ENCODE results near the gene PPP3CB. TPM values are rescaled to one million over a fixed set of nuclear protein-coding genes. Genes with fewer than 3 reads are reported as not detected.

Gene PPP3CB
- polyA plus RNA-seq (2012; ENCODE audit: missing spikeins): 36.3 TPM

GRCh38 chr10:73495884-73496674, at the start of gene PPP3CB:
Gene PPP3CB (minus strand): TSS chr10:73496024. CDS start chr10:73495889, 135 bp downstream.
- FAIRE-seq: peak; percentile 89

GRCh38 chr10:73545357-73545756, 49.5 kb upstream of the PPP3CB start:
- DNase-seq (ENCODE audit: insufficient read length): no peak
- TF ChIP-seq TAF1 (IDR thresholded peaks at IDR 0.05; ENCODE audit: borderline replicate concordance, low read depth, low read length) (no peak), POLR2A (IDR thresholded peaks at IDR 0.05; ENCODE audit: low read depth, low read length) (no peak), POLR2AphosphoS5 (IDR thresholded peaks at IDR 0.05; ENCODE audit: low read depth, low read length) (no peak)
- FAIRE-seq: no peak

More at GRCh38 chr10:73495884-73496674, at the start of gene PPP3CB:
- TF ChIP-seq POLR2AphosphoS5 (IDR thresholded peaks at IDR 0.05; ENCODE audit: low read depth, low read length): peak; percentile 12; the same call in 1 of the 2 replicates
- no peak for TF ChIP-seq POLR2A (IDR thresholded peaks at IDR 0.05; ENCODE audit: low read depth, low read length)
- 0 out of 2 replicates have a peak, but pooled peaks have one; percentile 34 for TF ChIP-seq TAF1 (IDR thresholded peaks at IDR 0.05; ENCODE audit: borderline replicate concordance, low read depth, low read length)
- peak; percentile 71 for DNase-seq (ENCODE audit: insufficient read length)

DNA sequence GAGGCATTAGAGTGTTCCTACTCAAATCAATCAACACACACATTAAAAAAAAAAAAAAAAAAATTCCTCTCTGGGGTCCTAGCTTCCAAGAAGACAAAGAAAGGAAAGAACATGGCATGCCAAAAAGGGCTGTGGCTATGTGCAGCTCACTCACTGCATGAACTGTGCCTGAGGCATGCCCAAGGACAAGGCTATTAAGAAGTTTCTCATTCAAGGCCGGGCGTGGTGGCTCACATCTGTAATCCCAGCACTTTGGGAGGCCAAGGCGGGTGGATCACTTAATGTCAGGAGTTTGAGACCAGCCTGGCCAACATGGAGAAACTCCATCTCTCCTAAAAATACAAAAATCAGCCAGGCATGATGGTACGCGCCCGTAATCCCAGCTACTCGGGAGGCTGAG, 41.9 kb upstream of the PPP3CB start:
- FAIRE-seq (no peak), DNase-seq (ENCODE audit: insufficient read length) (no peak)
- TF ChIP-seq TAF1 (IDR thresholded peaks at IDR 0.05; ENCODE audit: borderline replicate concordance, low read depth, low read length): no peak
- TF ChIP-seq POLR2AphosphoS5 (IDR thresholded peaks at IDR 0.05; ENCODE audit: low read depth, low read length): no peak

GRCh38 chr10:73537288-73537687, 41.5 kb upstream of the PPP3CB start:
- no peak for TF ChIP-seq POLR2AphosphoS5 (IDR thresholded peaks at IDR 0.05; ENCODE audit: low read depth, low read length)
- TF ChIP-seq POLR2A (IDR thresholded peaks at IDR 0.05; ENCODE audit: low read depth, low read length): no peak
- no peak for TF ChIP-seq TAF1 (IDR thresholded peaks at IDR 0.05; ENCODE audit: borderline replicate concordance, low read depth, low read length)
- FAIRE-seq: no peak
- no peak for DNase-seq (ENCODE audit: insufficient read length)

GRCh38 chr10:73534857-73535256, 39.0 kb upstream of the PPP3CB start:
- DNase-seq (ENCODE audit: insufficient read length): no peak
- no peak for TF ChIP-seq POLR2AphosphoS5 (IDR thresholded peaks at IDR 0.05; ENCODE audit: low read depth, low read length)
- TF ChIP-seq TAF1 (IDR thresholded peaks at IDR 0.05; ENCODE audit: borderline replicate concordance, low read depth, low read length): no peak
- TF ChIP-seq POLR2A (IDR thresholded peaks at IDR 0.05; ENCODE audit: low read depth, low read length): no peak
- FAIRE-seq: no peak

DNA sequence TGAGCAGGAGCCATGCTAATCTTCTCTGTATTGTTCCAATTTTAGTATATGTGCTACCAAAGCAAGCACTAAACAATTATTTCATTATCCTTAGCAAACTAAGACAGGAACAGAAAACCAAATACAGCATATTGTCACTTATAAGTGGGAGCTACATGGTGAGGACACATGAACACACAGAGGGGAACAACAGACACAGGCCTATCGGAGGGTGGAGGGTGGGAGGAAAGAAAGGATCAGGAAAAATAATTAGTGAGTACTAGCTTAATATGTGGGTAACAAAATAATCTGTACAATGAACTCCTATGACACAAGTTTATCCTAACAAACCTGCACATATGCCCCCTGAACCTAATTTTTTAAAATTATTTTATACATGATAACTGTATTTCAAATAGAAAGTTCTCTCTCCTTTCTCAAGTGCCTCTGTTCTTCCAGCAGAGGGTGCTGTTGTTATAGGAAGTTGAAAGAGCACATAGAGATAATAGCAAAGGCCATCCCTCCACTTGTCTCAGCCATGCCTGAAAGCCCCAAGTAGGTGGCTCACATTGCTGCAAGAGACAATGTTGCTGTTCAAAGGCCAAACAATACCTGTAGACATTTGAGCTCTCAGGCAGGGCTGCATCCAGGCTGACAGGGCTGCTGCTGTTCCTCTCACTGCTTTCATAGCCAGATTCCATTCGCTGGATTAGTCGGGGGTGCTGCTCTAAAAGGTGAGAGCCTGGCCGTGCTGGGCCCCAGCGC, 33.4 kb upstream of the PPP3CB start:
- DNase-seq (ENCODE audit: insufficient read length) (peak; percentile 47), FAIRE-seq (peak; percentile 95)
- TF ChIP-seq POLR2AphosphoS5 (IDR thresholded peaks at IDR 0.05; ENCODE audit: low read depth, low read length) (no peak), POLR2A (IDR thresholded peaks at IDR 0.05; ENCODE audit: low read depth, low read length) (no peak), TAF1 (IDR thresholded peaks at IDR 0.05; ENCODE audit: borderline replicate concordance, low read depth, low read length) (no peak)

- TF ChIP-seq POLR2AphosphoS5 (IDR thresholded peaks at IDR 0.05; ENCODE audit: low read depth, low read length) (no peak), POLR2A (IDR thresholded peaks at IDR 0.05; ENCODE audit: low read depth, low read length) (no peak), TAF1 (IDR thresholded peaks at IDR 0.05; ENCODE audit: borderline replicate concordance, low read depth, low read length) (no peak)
- FAIRE-seq (no peak), DNase-seq (ENCODE audit: insufficient read length) (no peak)
Observed at GRCh38 chr10:73522263-73522662, 26.4 kb upstream of the PPP3CB start.

DNA sequence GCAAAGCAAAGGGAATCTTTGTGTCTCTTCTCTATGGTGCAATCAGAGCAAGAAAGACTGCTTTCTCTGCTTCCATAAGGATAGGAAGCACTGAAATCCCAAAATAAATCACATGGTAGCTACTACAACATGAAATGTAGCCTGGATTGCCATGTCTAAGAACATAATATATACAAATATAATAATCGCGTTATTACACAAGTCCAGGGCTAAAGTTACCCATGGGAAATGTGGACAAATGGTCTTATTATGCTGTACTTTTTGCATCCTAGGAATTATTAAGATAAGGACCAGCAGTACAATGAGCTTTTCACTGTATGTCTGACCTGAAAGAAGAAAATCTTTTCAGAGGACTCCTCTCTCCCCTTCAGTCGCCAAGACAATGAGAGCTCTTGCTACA, 23.5 kb upstream of the PPP3CB start:
- FAIRE-seq (no peak), DNase-seq (ENCODE audit: insufficient read length) (no peak)
- TF ChIP-seq POLR2A (IDR thresholded peaks at IDR 0.05; ENCODE audit: low read depth, low read length): no peak
- no peak for TF ChIP-seq POLR2AphosphoS5 (IDR thresholded peaks at IDR 0.05; ENCODE audit: low read depth, low read length)
- no peak for TF ChIP-seq TAF1 (IDR thresholded peaks at IDR 0.05; ENCODE audit: borderline replicate concordance, low read depth, low read length)

DNA sequence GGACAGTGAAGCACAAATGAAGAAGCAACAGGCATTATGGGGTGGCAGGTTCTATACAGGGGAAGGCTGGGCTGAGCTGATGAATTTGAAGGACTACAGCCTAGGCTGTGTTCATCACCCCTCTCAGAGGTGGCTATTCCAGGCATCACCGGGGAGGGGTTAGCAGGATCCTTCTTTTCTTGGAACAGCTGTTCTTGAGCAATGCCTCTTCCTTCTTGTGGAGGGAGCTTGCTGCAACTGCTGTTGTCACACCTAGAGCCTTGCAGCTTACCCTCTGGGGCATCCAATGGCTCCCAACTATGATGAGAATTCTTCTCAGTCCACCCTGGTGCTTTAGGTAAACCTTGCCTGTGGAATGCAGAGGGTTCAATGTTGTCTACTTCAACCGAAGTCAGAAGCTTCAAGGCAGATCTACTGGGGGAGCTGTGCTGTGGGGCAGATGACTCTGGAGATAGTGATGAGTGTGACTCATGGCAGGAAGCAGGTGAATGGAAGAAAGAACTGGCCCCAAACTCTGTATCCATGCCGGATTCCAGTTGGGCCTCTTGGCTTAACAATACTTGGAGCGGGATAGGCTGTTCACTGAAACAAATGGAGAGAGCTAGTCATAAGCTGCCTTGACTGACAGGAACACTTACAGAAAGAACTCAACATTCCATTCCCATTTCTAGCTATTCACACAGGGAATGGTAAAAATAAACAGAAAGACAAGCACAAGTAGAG, 21.5 kb upstream of the PPP3CB start:
- TF ChIP-seq POLR2A (IDR thresholded peaks at IDR 0.05; ENCODE audit: low read depth, low read length) (no peak), TAF1 (IDR thresholded peaks at IDR 0.05; ENCODE audit: borderline replicate concordance, low read depth, low read length) (no peak), POLR2AphosphoS5 (IDR thresholded peaks at IDR 0.05; ENCODE audit: low read depth, low read length) (no peak)
- DNase-seq (ENCODE audit: insufficient read length): no peak
- FAIRE-seq: no peak

DNA sequence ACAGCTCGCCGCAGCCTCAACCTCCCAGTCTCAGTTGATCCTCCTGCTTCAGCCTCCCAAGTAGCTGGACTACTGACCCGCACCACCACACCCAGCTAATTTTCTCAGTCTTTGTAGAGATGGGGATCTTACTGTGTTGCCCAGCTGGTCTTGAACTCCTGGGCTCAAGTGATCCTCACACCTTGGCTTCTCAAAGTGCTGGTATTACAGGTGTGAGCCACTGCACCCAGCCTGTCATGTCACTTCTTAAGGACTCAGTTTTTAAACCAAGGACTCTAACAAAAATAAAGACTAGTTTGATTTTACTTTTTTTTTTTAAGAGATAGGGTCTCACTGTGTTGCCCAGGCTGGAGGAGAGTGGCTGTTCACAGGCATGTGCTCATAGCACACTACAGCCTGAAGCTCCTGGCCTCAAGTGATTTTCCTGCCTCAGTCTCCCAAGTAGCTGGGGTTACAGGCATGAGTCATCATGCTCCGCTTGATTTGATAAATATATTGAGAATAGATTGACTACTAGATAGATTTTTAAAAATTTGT, 16.5 kb upstream of the PPP3CB start:
- no peak for FAIRE-seq
- DNase-seq (ENCODE audit: insufficient read length): no peak
- TF ChIP-seq TAF1 (IDR thresholded peaks at IDR 0.05; ENCODE audit: borderline replicate concordance, low read depth, low read length) (no peak), POLR2AphosphoS5 (IDR thresholded peaks at IDR 0.05; ENCODE audit: low read depth, low read length) (no peak), POLR2A (IDR thresholded peaks at IDR 0.05; ENCODE audit: low read depth, low read length) (no peak)

GRCh38 chr10:73509695-73510094, 13.9 kb upstream of the PPP3CB start:
- FAIRE-seq: no peak
- TF ChIP-seq POLR2AphosphoS5 (IDR thresholded peaks at IDR 0.05; ENCODE audit: low read depth, low read length): no peak
- TF ChIP-seq TAF1 (IDR thresholded peaks at IDR 0.05; ENCODE audit: borderline replicate concordance, low read depth, low read length): no peak
- no peak for TF ChIP-seq POLR2A (IDR thresholded peaks at IDR 0.05; ENCODE audit: low read depth, low read length)
- no peak for DNase-seq (ENCODE audit: insufficient read length)
